NCI-H510A treated with DMSO at 0.1 percent for 48 hours (cell line): ENCODE measurements around the gene TOMM20.
"Not testable (repeated sequence)": the region's sequence is repeated elsewhere in the genome, so short reads cannot be mapped to it uniquely, and the experiment has no call there.

Experiments used
- DNase-seq: peaks from one replicate; lab custom pipeline; 2025; lab: John Stamatoyannopoulos, UW

Gene TOMM20

GRCh38 chr1:235101558-235102258 lies 26.9 kb downstream of the TOMM20 start:
- no peak for DNase-seq

- DNase-seq = no peak
Measured at GRCh38 chr1:235100194-235100772, 28.4 kb downstream of the TOMM20 start.

- DNase-seq = no peak
Measured at GRCh38 chr1:235098991-235099390, 29.6 kb downstream of the TOMM20 start.

DNA sequence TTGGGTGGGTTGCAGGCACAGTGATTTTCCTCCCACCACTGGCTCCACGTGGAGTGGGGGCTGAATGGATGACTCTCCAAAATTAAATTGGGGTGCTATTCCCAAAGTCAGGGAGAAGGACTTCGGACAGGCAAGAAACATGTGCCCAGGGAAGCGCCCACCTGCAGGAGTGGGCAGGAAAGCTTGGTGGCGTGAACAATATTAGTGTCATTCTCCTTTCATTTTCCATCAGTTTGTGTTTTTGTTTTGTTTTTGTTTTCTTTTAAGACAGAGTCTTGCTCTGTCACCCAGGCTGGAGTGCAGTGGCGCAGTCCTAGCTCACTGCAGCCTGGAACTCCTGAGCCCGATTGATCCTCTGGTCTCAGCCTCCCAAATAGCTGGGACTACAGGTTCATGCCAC lies 30.1 kb downstream of the TOMM20 start:
- DNase-seq = no peak

DNA sequence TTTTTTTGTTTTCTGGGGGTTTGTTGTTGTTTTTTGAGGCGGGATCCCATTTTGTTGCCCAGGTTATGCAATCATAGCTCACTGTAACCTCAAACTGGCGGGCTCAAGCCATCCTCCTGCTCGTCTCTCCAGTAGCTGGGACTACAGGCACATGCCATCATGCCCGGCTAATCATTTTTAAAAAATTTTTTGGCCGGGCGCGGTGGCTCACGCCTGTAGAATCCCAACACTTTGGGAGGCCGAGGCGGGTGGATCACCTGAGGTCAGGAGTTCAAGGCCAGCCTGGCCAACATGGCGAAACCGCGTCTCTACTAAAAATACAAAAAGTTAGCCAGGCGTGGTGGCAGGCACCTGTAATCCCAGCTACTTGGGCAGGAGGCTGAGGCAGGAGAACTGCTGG lies 31.1 kb downstream of the TOMM20 start:
- not testable (repeated sequence) for DNase-seq

GRCh38 chr1:235095938-235096562 lies 32.6 kb downstream of the TOMM20 start:
- no peak for DNase-seq

DNA sequence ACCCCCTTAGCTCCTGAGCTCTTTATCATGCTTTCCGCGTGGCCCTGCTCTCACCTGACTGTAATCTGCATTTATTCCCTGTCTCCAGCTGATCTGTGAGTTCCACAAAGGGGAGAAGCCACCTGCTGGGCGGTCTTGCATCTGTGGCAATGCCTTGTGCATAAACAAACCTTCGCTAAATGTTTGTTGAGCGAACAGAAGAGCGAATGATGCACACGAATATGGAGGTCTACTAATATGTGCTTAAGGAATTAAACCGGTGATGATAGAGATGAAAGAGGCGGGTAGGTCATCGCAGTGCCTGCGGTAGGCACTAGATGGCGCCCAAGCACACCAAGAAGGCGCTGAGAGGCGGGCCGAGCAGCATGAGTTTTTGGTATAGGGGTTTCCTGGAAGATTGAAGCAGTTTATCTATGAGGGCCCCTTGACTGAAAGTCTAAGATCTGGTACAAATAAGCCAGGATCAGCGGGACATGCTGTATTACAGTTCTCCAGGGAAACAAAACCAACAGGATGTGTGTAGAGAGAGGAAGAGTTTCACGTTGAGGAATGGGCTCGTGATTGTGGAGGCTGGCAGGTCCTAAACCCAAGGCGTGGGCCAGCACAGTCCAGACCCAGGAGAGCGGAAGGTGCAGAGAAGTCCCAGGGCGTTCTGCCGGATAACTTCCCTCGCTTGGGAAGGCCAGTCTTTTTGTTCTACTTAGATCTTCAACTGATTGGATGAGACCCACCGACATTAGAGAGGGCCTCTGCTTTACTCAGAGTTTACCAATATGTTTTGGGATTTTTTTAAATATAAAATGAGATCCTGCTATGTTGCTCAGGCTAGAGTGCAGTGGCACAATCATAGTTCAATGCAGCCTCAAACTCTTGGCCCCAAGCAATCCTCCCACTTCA lies 34.7 kb downstream of the TOMM20 start:
- peak; percentile 60 for DNase-seq

GRCh38 chr1:235093013-235093695 lies 35.5 kb downstream of the TOMM20 start:
- DNase-seq = no peak

- DNase-seq = not testable (repeated sequence)
Measured at GRCh38 chr1:235092415-235092814, 36.2 kb downstream of the TOMM20 start.

DNA sequence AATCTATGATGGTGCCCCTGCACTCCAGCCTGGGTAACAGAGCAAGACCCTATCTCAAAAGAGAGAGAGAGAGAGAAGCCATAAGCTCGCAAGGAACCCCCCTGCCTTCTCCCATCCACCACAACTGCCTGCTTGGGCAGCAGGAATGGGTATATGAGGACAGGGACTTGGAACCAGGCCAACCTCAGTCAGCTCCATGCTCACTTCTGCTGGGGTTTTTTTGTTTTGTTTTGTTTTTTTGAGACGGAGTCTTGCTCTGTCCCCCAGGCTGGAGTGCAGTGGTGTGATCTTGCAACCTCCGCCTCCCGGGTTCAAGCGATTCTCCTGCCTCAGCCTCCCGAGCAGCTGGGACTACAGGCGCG lies 36.6 kb downstream of the TOMM20 start:
- not testable (repeated sequence) for DNase-seq

GRCh38 chr1:235091319-235092044 lies 37.2 kb downstream of the TOMM20 start:
- DNase-seq = not testable (repeated sequence)

GRCh38 chr1:235090406-235091069 lies 38.1 kb downstream of the TOMM20 start:
- no peak for DNase-seq

DNA sequence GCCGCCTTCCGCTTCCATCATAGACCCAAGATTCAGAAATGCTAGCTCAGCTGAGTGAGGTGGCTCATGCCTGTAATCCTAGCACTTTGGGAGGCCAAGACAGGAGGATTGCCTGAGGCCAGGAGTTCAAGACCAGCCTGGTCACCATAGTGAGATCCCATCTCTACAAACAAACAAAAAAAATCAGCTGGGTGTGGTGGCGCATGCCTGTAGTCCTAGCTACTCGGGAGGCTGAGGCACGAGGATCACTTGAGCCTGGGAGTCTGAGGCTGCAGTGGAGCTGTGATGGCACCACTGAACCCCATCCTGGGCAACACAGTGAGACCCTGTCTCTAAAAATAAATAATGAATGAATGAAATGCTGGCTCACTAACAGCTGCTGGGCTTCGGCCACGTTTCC lies 39.7 kb downstream of the TOMM20 start:
- DNase-seq = no peak

GRCh38 chr1:235088430-235088829 lies 40.2 kb downstream of the TOMM20 start:
- DNase-seq = no peak

GRCh38 chr1:235087906-235088305 lies 40.7 kb downstream of the TOMM20 start:
- DNase-seq = no peak

DNA sequence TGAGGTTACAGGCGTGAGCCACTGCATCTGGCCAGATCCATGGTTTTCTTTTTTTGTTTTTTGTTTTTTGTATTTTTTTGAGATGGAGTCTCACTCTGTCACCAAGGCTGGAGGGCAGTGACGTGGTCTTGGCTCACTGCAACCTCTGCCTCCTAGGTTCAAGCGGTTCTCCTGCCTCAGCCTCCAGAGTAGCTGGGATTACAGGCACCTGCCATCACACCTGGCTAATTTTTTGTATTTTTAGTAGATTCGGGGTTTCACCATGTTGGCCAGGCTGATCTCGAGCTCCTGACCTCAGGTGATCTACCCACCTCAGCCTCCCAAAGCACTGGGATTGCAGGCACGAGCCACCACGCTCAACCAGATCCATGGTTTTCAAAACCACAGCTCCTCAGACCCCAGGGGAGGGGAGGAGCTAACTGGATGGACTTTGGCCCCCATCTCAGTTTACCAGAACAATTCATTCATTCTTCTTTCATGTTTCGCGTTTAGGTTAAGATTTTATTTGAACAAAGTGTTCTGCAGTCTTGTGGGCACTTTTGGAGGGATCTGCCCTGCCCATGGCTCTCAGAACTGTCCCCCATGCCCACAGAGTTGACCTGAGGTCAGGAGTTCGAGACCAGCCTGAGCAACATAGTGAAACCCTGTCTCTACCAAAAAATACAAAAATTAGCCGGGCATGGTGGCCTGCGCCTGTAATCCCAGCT lies 43.1 kb downstream of the TOMM20 start:
- DNase-seq = not testable (repeated sequence)

DNA sequence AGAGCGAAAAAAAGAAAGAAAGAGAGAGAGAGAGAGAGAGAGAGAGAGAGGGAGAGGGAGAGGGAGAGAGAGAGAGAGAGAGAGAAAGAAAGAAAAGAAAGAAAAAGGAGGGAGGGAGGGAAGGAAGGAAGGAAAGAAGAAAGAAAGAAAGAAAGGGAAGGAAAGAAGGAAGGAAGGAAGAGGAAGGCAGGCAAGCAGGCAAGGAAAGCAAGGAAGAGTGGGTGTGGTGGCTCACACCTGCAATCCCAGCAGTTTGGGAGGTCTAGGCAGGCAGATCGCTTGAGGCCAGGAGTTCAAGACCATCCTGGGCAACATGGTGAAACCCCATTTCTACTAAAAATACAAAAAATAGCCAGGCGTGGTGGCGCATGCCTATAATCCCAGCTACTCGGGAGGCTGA lies 47.8 kb downstream of the TOMM20 start:
- DNase-seq = not testable (repeated sequence)

DNA sequence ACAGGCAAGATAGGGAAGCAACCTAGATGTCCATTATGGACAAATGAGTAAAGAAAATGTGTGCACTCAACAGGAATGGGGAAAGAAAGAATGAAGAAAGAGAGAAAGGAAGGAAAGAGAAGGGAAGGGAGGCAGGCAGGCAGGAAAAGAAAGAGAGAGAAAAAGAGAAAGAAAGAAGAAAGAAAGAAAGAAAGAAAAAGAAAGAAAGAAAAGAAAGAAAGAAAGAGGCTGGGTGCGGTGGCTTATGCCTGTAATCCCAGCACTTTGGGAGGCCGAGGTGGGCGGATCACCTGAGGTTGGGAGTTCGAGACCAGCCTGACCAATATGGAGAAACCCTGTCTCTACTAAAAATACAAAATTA lies 48.4 kb downstream of the TOMM20 start:
- not testable (repeated sequence) for DNase-seq

DNA sequence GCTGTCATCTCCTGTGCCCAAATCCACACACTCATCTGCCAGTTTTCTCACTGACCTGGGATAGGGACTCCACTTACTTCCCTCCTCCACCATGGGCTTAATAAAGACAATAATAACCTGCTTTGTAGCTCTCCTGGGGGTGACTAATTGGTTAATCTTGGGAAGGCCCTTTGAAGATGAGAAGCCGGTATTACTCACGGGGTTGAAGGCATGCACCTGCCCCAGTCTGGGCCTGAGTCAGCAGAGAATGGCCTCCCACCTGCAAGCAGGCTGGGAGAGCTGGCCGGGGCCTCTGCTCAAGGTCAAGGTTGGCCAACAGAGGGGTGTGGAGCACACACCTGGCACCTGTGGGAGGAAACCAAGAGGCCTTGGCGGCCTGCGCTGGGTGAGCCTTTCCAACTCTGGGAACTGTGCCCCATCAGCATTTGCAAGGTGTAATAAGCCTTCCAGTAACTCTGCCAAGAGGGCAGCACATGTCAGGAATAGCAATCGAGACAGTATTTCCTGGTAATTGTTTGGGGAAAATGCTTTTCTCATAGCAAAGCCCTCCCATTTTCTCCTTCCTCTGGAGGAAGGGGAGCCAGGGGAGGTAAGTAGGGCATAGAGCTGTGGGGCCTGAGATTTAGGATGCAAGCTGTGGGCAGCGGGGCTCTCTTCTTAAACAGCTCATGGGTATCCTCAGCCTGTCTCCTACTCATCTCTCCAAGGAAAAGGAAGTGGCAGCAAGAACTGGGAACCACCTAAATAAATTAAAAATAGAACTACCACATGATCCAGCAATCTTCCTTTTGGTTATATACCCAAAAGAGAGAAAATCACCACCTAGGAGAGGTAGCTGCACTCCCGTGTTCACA lies 49.0 kb downstream of the TOMM20 start:
- peak; percentile 78 for DNase-seq
